ENCODE measurements around the gene C20orf204. TPM values are rescaled to one million over a fixed set of nuclear protein-coding genes. Genes with fewer than 3 reads are reported as not detected.

The C20orf204 gene
- total and polyA plus RNA-seq, 3 donors from 2014 or later, result 2.9 to 8.3 (median 4.5) TPM

- H3K27ac ChIP-seq, result no peak overlapping the region
- intact Hi-C loops (cut with DNase I; ENCODE audit: low total_unique reads), result no loop called here
- no peaks in the 10 kb centered on the region for H3K36me3 ChIP-seq (ENCODE audit: low read depth, missing control alignments)
- no peak overlapping the region for H3K4me3 ChIP-seq
- DNase-seq, result no peak
- TF ChIP-seq CTCF (IDR thresholded peaks at IDR 0.05) (no peak), POLR2A (IDR thresholded peaks at IDR 0.05) (no peak)
- WGBS, 2 donors, result 85 to 91% methylated on average over 16 to 30 of the region's 30 CpGs
- no peaks in the 10 kb centered on the region for H3K4me1 ChIP-seq
- no peaks in the 10 kb centered on the region for H3K27me3 ChIP-seq
- no peaks in the 10 kb centered on the region for H3K9me3 ChIP-seq
These were observed 35.7 kb downstream of the C20orf204 start for GRCh38 chr20:64071341-64072332.

- no peak overlapping the region for H3K27ac ChIP-seq
- H3K27me3 ChIP-seq, result no peaks in the 10 kb centered on the region
- H3K4me3 ChIP-seq, result no peak overlapping the region
- no peaks in the 10 kb centered on the region for H3K4me1 ChIP-seq
- intact Hi-C loops (cut with DNase I; ENCODE audit: low total_unique reads), result no loop called here
- H3K36me3 ChIP-seq (ENCODE audit: low read depth, missing control alignments), result no peaks in the 10 kb centered on the region
- WGBS, 2 donors, result 71 to 73% methylated on average over 4 to 14 of the region's 14 CpGs
- DNase-seq, result no peak
- TF ChIP-seq POLR2A (IDR thresholded peaks at IDR 0.05) (no peak), CTCF (IDR thresholded peaks at IDR 0.05) (no peak)
- H3K9me3 ChIP-seq, result no peaks in the 10 kb centered on the region
These were observed 36.6 kb downstream of the C20orf204 start for GRCh38 chr20:64072498-64073063.

GRCh38 chr20:64073476-64074183, 37.6 kb downstream of the C20orf204 start:
- WGBS, 2 donors, result 92 to 96% methylated on average over 14 to 37 of the region's 37 CpGs
- Histone ChIP-seq H3K27me3 (no peaks in the 10 kb centered on the region), H3K4me3 (no peak overlapping the region), H3K27ac (no peak overlapping the region), H3K36me3 (ENCODE audit: low read depth, missing control alignments) (no peaks in the 10 kb centered on the region), H3K4me1 (peaks cover 1% of the 10 kb centered on the region), H3K9me3 (no peaks in the 10 kb centered on the region)
- intact Hi-C loops (cut with DNase I; ENCODE audit: low total_unique reads), result no loop called here
- no peak for DNase-seq
- TF ChIP-seq POLR2A (IDR thresholded peaks at IDR 0.05), result no peak
- no peak for TF ChIP-seq CTCF (IDR thresholded peaks at IDR 0.05)

GRCh38 chr20:64074184-64074789, 38.3 kb downstream of the C20orf204 start:
- no peak for DNase-seq
- intact Hi-C loops (cut with DNase I; ENCODE audit: low total_unique reads), result no loop called here
- Histone ChIP-seq H3K9me3 (no peaks in the 10 kb centered on the region), H3K4me1 (peaks cover 8% of the 10 kb centered on the region), H3K27me3 (no peaks in the 10 kb centered on the region), H3K4me3 (no peak overlapping the region), H3K27ac (no peak overlapping the region), H3K36me3 (ENCODE audit: low read depth, missing control alignments) (no peaks in the 10 kb centered on the region)
- TF ChIP-seq CTCF (IDR thresholded peaks at IDR 0.05), result no peak
- no peak for TF ChIP-seq POLR2A (IDR thresholded peaks at IDR 0.05)
- 93 to 100% methylated on average over 5 to 28 of the region's 28 CpGs for WGBS, 2 donors

Data from testis (tissue), 3 donors.